DND-41 (cell line): ENCODE data around the gene KRTAP4-6.
"Not testable (repeated sequence)": the region's sequence is repeated elsewhere in the genome, so short reads cannot be mapped to it uniquely, and the experiment has no call there.

Experiments used
- CTCF ChIP-seq: IDR thresholded peaks from 2 replicates; pipeline ENCODE4 v1.5.1; 2012; ENCODE audit warnings: borderline replicate concordance, low read length, moderate library complexity, mild to moderate bottlenecking; ENCODE audit not compliant: poor library complexity, severe bottlenecking; ENCODE audit errors: extremely low read depth
- EZH2 ChIP-seq: IDR thresholded peaks from 3 replicates; pipeline ENCODE4 v1.6.1; 2012; ENCODE audit warnings: borderline replicate concordance, low read depth, mild to moderate bottlenecking, moderate library complexity, low read length, inconsistent platforms; ENCODE audit not compliant: severe bottlenecking

GRCh38 chr17:41119696-41120690 is 20.4 kb downstream of the KRTAP4-6 start:
- not testable (repeated sequence) for TF ChIP-seq EZH2, CTCF
